Measurements from ENCODE around the gene BSG. TPM values are rescaled to one million over a fixed set of nuclear protein-coding genes. Genes with fewer than 3 reads are reported as not detected.

BSG gene
- total and polyA plus RNA-seq, 10 donors, result 95.3 to 307 (median 213) TPM

GRCh38 chr19:547836-548720 is 24.3 kb upstream of the BSG start:
- Histone ChIP-seq H3K4me3 (no peak overlapping the region), H3K36me3 (peaks cover 0 to 3% (median 0%) of the 10 kb centered on the region in 6 donors), H3K4me1 (peaks cover 0 to 25% (median 6%) of the 10 kb centered on the region in 6 donors), H3K27ac (no peak overlapping the region), H3K9me3 (no peaks in the 10 kb centered on the region), H3K27me3 (replicated peaks in 1 of 7) (peaks cover 0 to 43% (median 0%) of the 10 kb centered on the region in 7 donors)
- TF ChIP-seq POLR2AphosphoS5 (IDR thresholded peaks at IDR 0.05), result no peak
- no peak for TF ChIP-seq CTCF (IDR thresholded peaks at IDR 0.05 in 8 of 11, conservative IDR thresholded peaks at IDR 0.05 in 3 of 11)
- no peak for TF ChIP-seq POLR2A (IDR thresholded peaks at IDR 0.05)
- intact Hi-C loops (cut with DNase I; ENCODE audit: low total_unique reads), result no loop called here
- no peak for DNase-seq
- WGBS, 5 donors, result 81 to 90% (median 87%) methylated on average over 20 to 26 of the region's 26 CpGs

GRCh38 chr19:548886-549830 is 23.2 kb upstream of the BSG start:
- 76 to 84% (median 78%) methylated on average over 26 to 52 of the region's 52 CpGs for WGBS, 5 donors
- Histone ChIP-seq H3K27ac (no peak overlapping the region), H3K9me3 (no peaks in the 10 kb centered on the region), H3K27me3 (replicated peaks in 1 of 7) (peaks cover 0 to 43% (median 0%) of the 10 kb centered on the region in 7 donors), H3K36me3 (no peaks in the 10 kb centered on the region), H3K4me1 (peaks cover 0 to 14% (median 1%) of the 10 kb centered on the region in 6 donors), H3K4me3 (no peak overlapping the region)
- no peak for DNase-seq
- TF ChIP-seq POLR2A (IDR thresholded peaks at IDR 0.05) (no peak), CTCF (IDR thresholded peaks at IDR 0.05 in 8 of 11, conservative IDR thresholded peaks at IDR 0.05 in 3 of 11) (no peak), POLR2AphosphoS5 (IDR thresholded peaks at IDR 0.05) (no peak)
- intact Hi-C loops (cut with DNase I; ENCODE audit: low total_unique reads), result no loop called here

DNA sequence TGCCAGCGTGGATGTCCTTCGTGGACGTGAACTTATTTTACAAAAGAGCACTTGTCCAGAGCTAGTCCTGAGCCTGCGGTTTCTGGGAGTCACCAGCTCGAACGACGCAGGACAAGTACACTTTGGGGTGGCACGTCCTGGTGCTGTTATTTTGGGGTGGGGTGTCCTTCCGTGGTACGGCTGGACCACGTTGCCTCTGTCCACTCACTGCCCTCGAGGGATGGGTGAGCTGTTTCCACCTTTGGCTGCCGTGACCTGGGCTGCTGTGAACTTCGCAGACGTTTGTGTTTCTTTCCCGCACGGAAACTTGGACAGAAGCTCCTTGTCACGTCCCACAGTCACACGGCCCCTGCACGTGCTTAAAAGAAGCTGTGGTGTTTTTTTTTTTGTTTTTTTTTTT is 17.6 kb upstream of the BSG start:
- H3K27ac ChIP-seq, result no peak overlapping the region
- no peaks in the 10 kb centered on the region for H3K9me3 ChIP-seq
- H3K36me3 ChIP-seq, result no peaks in the 10 kb centered on the region
- 78 to 89% (median 83%) methylated on average over 20 of the region's 20 CpGs for WGBS, 5 donors
- H3K27me3 ChIP-seq (replicated peaks in 1 of 7), result peaks cover 0 to 7% (median 0%) of the 10 kb centered on the region in 7 donors
- intact Hi-C loops (cut with DNase I; ENCODE audit: low total_unique reads), result no loop called here
- peaks cover 0 to 25% (median 6%) of the 10 kb centered on the region in 6 donors for H3K4me1 ChIP-seq
- DNase-seq, result no peak
- no peak overlapping the region for H3K4me3 ChIP-seq
- TF ChIP-seq CTCF (IDR thresholded peaks at IDR 0.05 in 8 of 11, conservative IDR thresholded peaks at IDR 0.05 in 3 of 11) (no peak), POLR2AphosphoS5 (IDR thresholded peaks at IDR 0.05) (no peak), POLR2A (IDR thresholded peaks at IDR 0.05) (no peak)
